SU-DHL-6 (cell line): Measurements from ENCODE around the gene USP21.

Source experiments
- H2AFZ ChIP-seq: fragments of 200-600 bp; sonication (generic); 2 replicates; pipeline ENCODE4 v1.6.1; 2014; ENCODE audit warnings: low read depth, mild to moderate bottlenecking, moderate library complexity, mixed read lengths, antibody characterized with exemption, low read length; ENCODE audit not compliant: severe bottlenecking
- H3F3A ChIP-seq: fragments of 200-600 bp; shearing (Covaris generic); 2 replicates; pipeline ENCODE4 v1.6.0; 2016; ENCODE audit warnings: antibody characterized with exemption, mild to moderate bottlenecking; ENCODE audit not compliant: insufficient read depth
- H3K27ac ChIP-seq: fragments of 200-600 bp; sonication (generic); 2 replicates; pipeline ENCODE4 v1.5.1; 2016; ENCODE audit warnings: low read depth, mild to moderate bottlenecking, low read length, moderate library complexity, mixed read lengths
- H3K27me3 ChIP-seq: fragments of 200-600 bp; sonication (generic), shearing (Covaris generic); 2 replicates; pipeline ENCODE4 v1.6.0; 2014; ENCODE audit warnings: mild to moderate bottlenecking, low read length
- H3K36me3 ChIP-seq: fragments of 200-600 bp; sonication (generic); 2 replicates; pipeline ENCODE4 v1.6.1; 2014; ENCODE audit warnings: mild to moderate bottlenecking, low read length, mixed read lengths
- H3K4me2 ChIP-seq: fragments of 300-600, 200-600 bp; shearing (Covaris generic), sonication (generic); 2 replicates; pipeline ENCODE4 v1.6.0; 2014; ENCODE audit warnings: low read length, low read depth, mild to moderate bottlenecking; ENCODE audit not compliant: poor library complexity, severe bottlenecking
- H3K4me3 ChIP-seq: fragments of 200-600 bp; sonication (generic); 2 replicates; pipeline ENCODE4 v1.5.1; 2014; ENCODE audit warnings: antibody characterized with exemption, low read length, mild to moderate bottlenecking, mixed read lengths; ENCODE audit not compliant: insufficient read depth, poor library complexity, severe bottlenecking
- H3K79me2 ChIP-seq: fragments of 200-600 bp; sonication (generic); 2 replicates; pipeline ENCODE4 v1.6.1; 2014; ENCODE audit warnings: mild to moderate bottlenecking, low read length, moderate library complexity; ENCODE audit not compliant: insufficient read depth
- H3K9ac ChIP-seq: fragments of 200-600 bp; sonication (generic); 2 replicates; pipeline ENCODE4 v1.7.0; 2014; ENCODE audit warnings: mild to moderate bottlenecking, low read length
- H3K9me2 ChIP-seq: fragments of 200-600 bp; sonication (generic); replicated peaks from 2 replicates; pipeline ENCODE4 v1.6.1; 2014; ENCODE audit warnings: low read length; ENCODE audit not compliant: insufficient read depth
- H3K9me3 ChIP-seq: fragments of 200-600 bp; sonication (generic); 2 replicates; pipeline ENCODE4 v1.6.1; 2014; ENCODE audit warnings: low read length, mixed read lengths; ENCODE audit not compliant: insufficient read depth
- H4K20me1 ChIP-seq: fragments of 200-600 bp; sonication (generic); 2 replicates; pipeline ENCODE4 v1.6.1; 2014; ENCODE audit warnings: low read depth, mild to moderate bottlenecking, antibody characterized with exemption, low read length, moderate library complexity, mixed read lengths
- CTCF ChIP-seq: fragments of 200-600 bp; sonication (generic); IDR thresholded peaks from one replicate; pipeline ENCODE4 v1.5.1; 2017; ENCODE audit warnings: antibody characterized with exemption, mild to moderate bottlenecking, low read length, moderate library complexity; ENCODE audit not compliant: insufficient read depth, poor library complexity, severe bottlenecking
- EZH2phosphoT487 ChIP-seq: fragments of 200-600 bp; sonication (generic), shearing (Covaris generic); conservative IDR thresholded peaks from 2 replicates; pipeline ENCODE4 v1.6.1; 2018; ENCODE audit warnings: mild to moderate bottlenecking, antibody characterized with exemption, low read length, moderate library complexity, mixed read lengths

USP21 gene

GRCh38 chr1:161177936-161178244 is 18.6 kb downstream of the USP21 start:
- H3K4me2 ChIP-seq, result peak overlapping the region; percentile 85
- TF ChIP-seq EZH2phosphoT487 (no peak), CTCF (no peak)
- H3K79me2 ChIP-seq, result no peaks in the 10 kb centered on the region; the same call in 1 of the 2 replicates
- no peaks in the 10 kb centered on the region for H4K20me1 ChIP-seq
- H3K9ac ChIP-seq, result peak overlapping the region; percentile 69
- H2AFZ ChIP-seq, result peak overlapping the region; percentile 87
- H3K4me3 ChIP-seq, result peak overlapping the region; percentile 86
- H3K36me3 ChIP-seq, result no peaks in the 10 kb centered on the region
- H3K9me2 ChIP-seq, result no peaks in the 10 kb centered on the region
- H3K27me3 ChIP-seq, result no peaks in the 10 kb centered on the region
- H3K27ac ChIP-seq, result no peak overlapping the region
- H3K9me3 ChIP-seq, result no peaks in the 10 kb centered on the region
- H3F3A ChIP-seq, result peaks cover 13% of the 10 kb centered on the region; the same call in 1 of the 2 replicates

- no peak overlapping the region for H3K27ac ChIP-seq
Measured at GRCh38 chr1:161179698-161180097, 20.4 kb downstream of the USP21 start.

GRCh38 chr1:161180639-161181038 is 21.3 kb downstream of the USP21 start:
- H3K9me2 ChIP-seq, result no peaks in the 10 kb centered on the region
- H3K4me2 ChIP-seq, result no peak overlapping the region
- no peak overlapping the region for H2AFZ ChIP-seq

More at GRCh38 chr1:161179698-161180097, 20.4 kb downstream of the USP21 start:
- Histone ChIP-seq H3K36me3 (no peaks in the 10 kb centered on the region), H3K4me3 (no peak overlapping the region), H3K27me3 (no peaks in the 10 kb centered on the region), H3F3A (peaks cover 17% of the 10 kb centered on the region), H3K9me2 (no peaks in the 10 kb centered on the region), H3K4me2 (no peak overlapping the region), H3K9ac (no peak overlapping the region), H3K79me2 (no peaks in the 10 kb centered on the region; the same call in 1 of the 2 replicates), H2AFZ (no peak overlapping the region), H4K20me1 (no peaks in the 10 kb centered on the region), H3K9me3 (no peaks in the 10 kb centered on the region)
- TF ChIP-seq CTCF, result no peak
- TF ChIP-seq EZH2phosphoT487, result no peak

More at GRCh38 chr1:161180639-161181038, 21.3 kb downstream of the USP21 start:
- Histone ChIP-seq H4K20me1 (no peaks in the 10 kb centered on the region), H3F3A (peaks cover 17% of the 10 kb centered on the region), H3K4me3 (no peak overlapping the region), H3K9me3 (no peaks in the 10 kb centered on the region), H3K79me2 (no peaks in the 10 kb centered on the region; the same call in 1 of the 2 replicates), H3K9ac (no peak overlapping the region), H3K27me3 (no peaks in the 10 kb centered on the region), H3K36me3 (no peaks in the 10 kb centered on the region), H3K27ac (no peak overlapping the region)
- TF ChIP-seq EZH2phosphoT487 (no peak), CTCF (no peak)
